Hepatocyte (in vitro differentiated cells): ENCODE measurements around the gene EXOC3L4.

Source experiments
- EZH2 ChIP-seq: fragments of 200-600 bp; sonication (generic); IDR thresholded peaks from 2 replicates; pipeline ENCODE4 v1.6.1; 2016; ENCODE audit warnings: antibody characterized with exemption, mild to moderate bottlenecking, borderline replicate concordance
- EZH2phosphoT487 ChIP-seq: fragments of 200-600 bp; sonication (generic); IDR thresholded peaks from one replicate; pipeline ENCODE4 v1.6.1; 2018; ENCODE audit warnings: antibody characterized with exemption, mild to moderate bottlenecking, low read depth, moderate library complexity; ENCODE audit not compliant: unreplicated experiment, severe bottlenecking
- TF ChIP-seq, protein P1 (sequence below): fragments of 200-600 bp; sonication (generic); IDR thresholded peaks from 2 replicates; pipeline ENCODE4 v1.5.1; 2016; ENCODE audit warnings: antibody characterized with exemption, mild to moderate bottlenecking; ENCODE audit not compliant: poor library complexity

DNA sequence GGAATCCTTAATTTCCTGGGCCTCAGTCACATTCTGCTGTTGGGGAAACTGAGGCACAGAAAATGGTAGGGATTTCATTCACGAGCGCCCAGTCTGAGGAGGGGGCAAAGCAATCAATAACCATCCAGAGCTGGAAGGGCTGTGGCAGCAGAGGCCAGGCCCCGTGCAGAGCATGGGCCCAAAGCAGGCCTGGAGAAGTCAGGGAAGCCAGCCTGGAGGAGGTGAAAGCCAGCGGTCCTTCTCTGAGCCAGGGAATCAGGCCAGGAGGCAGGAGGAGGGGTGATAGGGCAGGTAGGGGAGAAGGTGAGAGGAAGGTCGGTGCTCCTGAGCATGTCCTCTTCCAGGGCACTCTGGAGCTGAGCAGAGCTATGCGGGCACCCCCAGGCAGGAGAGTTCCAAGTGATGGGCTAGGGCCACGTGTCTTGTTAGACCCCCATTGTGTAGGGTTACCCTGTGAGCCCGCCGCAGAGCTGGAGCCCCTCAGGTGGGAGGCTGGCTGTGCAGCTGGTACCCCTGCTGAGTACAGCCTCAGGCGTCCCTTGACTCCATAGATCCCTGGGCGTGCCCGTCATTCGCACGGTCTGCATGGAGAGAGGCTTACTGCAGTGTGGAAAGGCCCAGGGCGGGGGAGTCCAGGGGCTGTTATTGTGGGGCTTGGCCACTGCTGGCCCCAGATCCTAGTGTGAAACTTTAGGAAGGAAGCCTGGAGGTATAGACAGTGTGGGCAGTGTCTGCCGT lies 33.5 kb downstream of the EXOC3L4 start:
- TF ChIP-seq, protein P1, sequence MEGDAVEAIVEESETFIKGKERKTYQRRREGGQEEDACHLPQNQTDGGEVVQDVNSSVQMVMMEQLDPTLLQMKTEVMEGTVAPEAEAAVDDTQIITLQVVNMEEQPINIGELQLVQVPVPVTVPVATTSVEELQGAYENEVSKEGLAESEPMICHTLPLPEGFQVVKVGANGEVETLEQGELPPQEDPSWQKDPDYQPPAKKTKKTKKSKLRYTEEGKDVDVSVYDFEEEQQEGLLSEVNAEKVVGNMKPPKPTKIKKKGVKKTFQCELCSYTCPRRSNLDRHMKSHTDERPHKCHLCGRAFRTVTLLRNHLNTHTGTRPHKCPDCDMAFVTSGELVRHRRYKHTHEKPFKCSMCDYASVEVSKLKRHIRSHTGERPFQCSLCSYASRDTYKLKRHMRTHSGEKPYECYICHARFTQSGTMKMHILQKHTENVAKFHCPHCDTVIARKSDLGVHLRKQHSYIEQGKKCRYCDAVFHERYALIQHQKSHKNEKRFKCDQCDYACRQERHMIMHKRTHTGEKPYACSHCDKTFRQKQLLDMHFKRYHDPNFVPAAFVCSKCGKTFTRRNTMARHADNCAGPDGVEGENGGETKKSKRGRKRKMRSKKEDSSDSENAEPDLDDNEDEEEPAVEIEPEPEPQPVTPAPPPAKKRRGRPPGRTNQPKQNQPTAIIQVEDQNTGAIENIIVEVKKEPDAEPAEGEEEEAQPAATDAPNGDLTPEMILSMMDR, result no peak
- TF ChIP-seq EZH2 (no peak), EZH2phosphoT487 (no peak)
